Neural cell (in vitro differentiated cells): ENCODE data around the gene CADPS2.

Source experiments
- EP300 ChIP-seq: fragments of 450-650 bp; conservative IDR thresholded peaks from 2 replicates; pipeline ENCODE4 v1.6.1; 2014; ENCODE audit warnings: antibody characterized with exemption, mild to moderate bottlenecking, moderate library complexity; ENCODE audit not compliant: poor library complexity, severe bottlenecking
- SMC3 ChIP-seq: fragments of 450-650 bp; conservative IDR thresholded peaks from 2 replicates; pipeline ENCODE4 v1.6.1; 2014; ENCODE audit warnings: antibody characterized with exemption, mild to moderate bottlenecking, moderate library complexity; ENCODE audit not compliant: poor library complexity

GRCh38 chr7:122629412-122629953 is 256.8 kb downstream of the CADPS2 start:
- TF ChIP-seq SMC3 (no peak), EP300 (no peak)
